Activated CD8-positive, alpha-beta T cell treated with anti-CD3 and anti-CD28 coated beads for 36 hours (primary cell): ENCODE results near the gene C18orf63. TPM values are rescaled to one million over a fixed set of nuclear protein-coding genes. Genes with fewer than 3 reads are reported as not detected.

Experiments used
- ATAC-seq: fragments of 200-7000 bp; cut with Tn5 transposase; one replicate; pipeline ENCODE4 v1.10.0; 2021; ENCODE audit warnings: mild to moderate bottlenecking, moderate library complexity
- CTCF ChIA-PET: fragments of 350-600 bp; sonication (Branson Sonifier 250); formaldehyde crosslinking; loops from one replicate; lab custom pipeline; 2021; ENCODE audit warnings: antibody characterized with exemption; lab: Charles Lee
- POLR2A ChIA-PET: fragments of 350-600 bp; sonication (Branson Sonifier 250); formaldehyde crosslinking; loops from one replicate; lab custom pipeline; 2021; ENCODE audit warnings: antibody characterized with exemption; lab: Charles Lee
- DNase-seq: peaks from one replicate; pipeline ENCODE4 v3.0.0-alpha.2; 2020
- H3K27ac Mint-ChIP-seq: one replicate; pipeline ENCODE4 v1.8.0; 2021; ENCODE audit warnings: mild to moderate bottlenecking, mixed read lengths
- H3K27me3 Mint-ChIP-seq: one replicate; pipeline ENCODE4 v1.8.0; 2021; ENCODE audit warnings: mixed read lengths
- H3K36me3 Mint-ChIP-seq: one replicate; pipeline ENCODE4 v1.8.0; 2021; ENCODE audit warnings: low read depth, mixed read lengths
- H3K4me1 Mint-ChIP-seq: one replicate; pipeline ENCODE4 v1.8.0; 2021; ENCODE audit warnings: low read depth, mixed read lengths
- H3K4me3 Mint-ChIP-seq: one replicate; pipeline ENCODE4 v1.8.0; 2021; ENCODE audit warnings: mild to moderate bottlenecking, moderate library complexity, mixed read lengths
- H3K9me3 Mint-ChIP-seq: one replicate; pipeline ENCODE4 v1.8.0; 2021; ENCODE audit warnings: mixed read lengths
- intact Hi-C: fragments of 100-400 bp; cut with micrococcal nuclease; formaldehyde crosslinking; loops from one replicate; pipeline ENCODE4 v1.10.0; 2022
- total RNA-seq, 2 experiments: library from RNA; stranded (reverse); gene quantifications; one replicate each; pipeline ENCODE4 v1.2.3, GENCODE V29; 2021
- TF ChIP-seq, protein P1 (sequence below): fragments of 200-600 bp; IDR thresholded peaks from one replicate; pipeline ENCODE4 v1.8.0; 2022; ENCODE audit warnings: antibody characterized with exemption, mild to moderate bottlenecking

Gene C18orf63
- total RNA-seq: not detected

GRCh38 chr18:74315464-74316256, at the start of gene C18orf63:
Gene C18orf63 (plus strand): TSS chr18:74315839. CDS start chr18:74317866, 2,027 bp downstream.
- ChIA-PET CTCF (no interaction called here), POLR2A (interaction anchor here (0.7 kb wide), 1 partner anchor 1721 kb away, joined by 3 read pairs; no protein-coding TSS in a partner anchor)
- Mint-ChIP-seq H3K36me3 (no peaks in the 10 kb centered on the region), H3K4me3 (no peak within 1 kb of the TSS), H3K4me1 (no peaks in the 10 kb centered on the region), H3K27me3 (peaks cover 2% of the 10 kb centered on the region), H3K27ac (no peak within 1 kb of the TSS), H3K9me3 (no peaks in the 10 kb centered on the region)
- TF ChIP-seq, protein P1, sequence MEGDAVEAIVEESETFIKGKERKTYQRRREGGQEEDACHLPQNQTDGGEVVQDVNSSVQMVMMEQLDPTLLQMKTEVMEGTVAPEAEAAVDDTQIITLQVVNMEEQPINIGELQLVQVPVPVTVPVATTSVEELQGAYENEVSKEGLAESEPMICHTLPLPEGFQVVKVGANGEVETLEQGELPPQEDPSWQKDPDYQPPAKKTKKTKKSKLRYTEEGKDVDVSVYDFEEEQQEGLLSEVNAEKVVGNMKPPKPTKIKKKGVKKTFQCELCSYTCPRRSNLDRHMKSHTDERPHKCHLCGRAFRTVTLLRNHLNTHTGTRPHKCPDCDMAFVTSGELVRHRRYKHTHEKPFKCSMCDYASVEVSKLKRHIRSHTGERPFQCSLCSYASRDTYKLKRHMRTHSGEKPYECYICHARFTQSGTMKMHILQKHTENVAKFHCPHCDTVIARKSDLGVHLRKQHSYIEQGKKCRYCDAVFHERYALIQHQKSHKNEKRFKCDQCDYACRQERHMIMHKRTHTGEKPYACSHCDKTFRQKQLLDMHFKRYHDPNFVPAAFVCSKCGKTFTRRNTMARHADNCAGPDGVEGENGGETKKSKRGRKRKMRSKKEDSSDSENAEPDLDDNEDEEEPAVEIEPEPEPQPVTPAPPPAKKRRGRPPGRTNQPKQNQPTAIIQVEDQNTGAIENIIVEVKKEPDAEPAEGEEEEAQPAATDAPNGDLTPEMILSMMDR: no peak
- DNase-seq (no peak), ATAC-seq (no peak)
- intact Hi-C loops: no loop called here

DNA sequence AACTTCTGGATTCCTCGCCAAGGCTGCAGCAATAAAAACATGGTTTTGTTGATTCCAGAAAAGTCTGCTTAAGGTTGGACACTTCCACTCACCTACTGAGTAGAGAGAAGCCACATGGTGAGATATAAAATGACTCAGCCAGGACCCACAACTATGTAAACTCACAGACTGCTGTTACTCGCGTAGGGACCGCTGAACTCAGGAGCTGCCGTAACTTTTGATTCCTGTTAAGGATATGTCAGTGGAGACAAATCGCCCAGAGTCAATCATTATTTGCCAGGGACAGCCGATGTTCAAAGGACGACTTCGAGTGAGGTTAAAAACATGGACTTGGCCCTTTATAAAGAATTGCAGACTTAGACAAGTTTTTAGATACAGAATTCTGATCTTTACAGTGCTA, 49.5 kb upstream of the C18orf63 start:
- no peak for DNase-seq
- no peak overlapping the region for H3K4me3 Mint-ChIP-seq
- no peaks in the 10 kb centered on the region for H3K9me3 Mint-ChIP-seq
- H3K4me1 Mint-ChIP-seq: peaks cover 5% of the 10 kb centered on the region
- POLR2A ChIA-PET: no interaction called here
- no peaks in the 10 kb centered on the region for H3K27me3 Mint-ChIP-seq
- TF ChIP-seq, protein P1: no peak
- CTCF ChIA-PET: no interaction called here
- intact Hi-C loops: no loop called here
- no peak for ATAC-seq
- no peak overlapping the region for H3K27ac Mint-ChIP-seq
- peaks cover 7% of the 10 kb centered on the region for H3K36me3 Mint-ChIP-seq

GRCh38 chr18:74268175-74268574, 47.5 kb upstream of the C18orf63 start:
- intact Hi-C loops: no loop called here
- POLR2A ChIA-PET: no interaction called here
- H3K27me3 Mint-ChIP-seq: no peaks in the 10 kb centered on the region
- TF ChIP-seq, protein P1: no peak
- peaks cover 7% of the 10 kb centered on the region for H3K36me3 Mint-ChIP-seq
- DNase-seq: no peak
- CTCF ChIA-PET: no interaction called here
- H3K9me3 Mint-ChIP-seq: no peaks in the 10 kb centered on the region
- ATAC-seq: no peak
- peaks cover 5% of the 10 kb centered on the region for H3K4me1 Mint-ChIP-seq
- no peak overlapping the region for H3K4me3 Mint-ChIP-seq
- H3K27ac Mint-ChIP-seq: no peak overlapping the region

- DNase-seq (no peak), ATAC-seq (no peak)
- ChIA-PET POLR2A (no interaction called here), CTCF (interaction anchor here (0.6 kb wide), 1 partner anchor 1341 kb away, joined by 3 read pairs; no protein-coding TSS in a partner anchor)
- intact Hi-C loops: no loop called here
- TF ChIP-seq, protein P1: no peak
- Mint-ChIP-seq H3K9me3 (no peaks in the 10 kb centered on the region), H3K27me3 (no peaks in the 10 kb centered on the region), H3K4me3 (no peak overlapping the region), H3K4me1 (peaks cover 5% of the 10 kb centered on the region), H3K27ac (no peak overlapping the region), H3K36me3 (peaks cover 4% of the 10 kb centered on the region)
Observed at GRCh38 chr18:74268933-74269620, 46.6 kb upstream of the C18orf63 start.

DNA sequence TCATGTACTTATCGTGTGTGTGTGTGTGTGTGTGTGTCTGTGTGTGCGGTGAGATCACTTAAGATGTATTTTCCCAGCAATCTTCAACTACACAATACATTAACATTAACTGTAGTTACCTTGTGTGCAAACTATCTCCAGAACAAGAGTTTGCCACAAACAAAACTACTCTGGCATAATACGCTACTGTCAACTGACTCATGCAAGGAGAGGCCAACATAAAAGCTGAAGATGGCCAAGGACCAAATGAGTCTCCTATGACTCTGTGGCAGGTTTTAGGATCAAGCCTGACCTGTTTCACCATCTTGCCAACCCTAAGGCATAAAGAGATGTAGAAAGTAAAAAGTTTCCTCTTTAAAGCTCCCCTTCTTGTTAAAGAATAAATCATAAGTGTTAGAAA, 44.0 kb upstream of the C18orf63 start:
- peaks cover 2% of the 10 kb centered on the region for H3K4me1 Mint-ChIP-seq
- DNase-seq (no peak), ATAC-seq (no peak)
- H3K36me3 Mint-ChIP-seq: peaks cover 4% of the 10 kb centered on the region
- ChIA-PET CTCF (no interaction called here), POLR2A (interaction anchor here (1.0 kb wide), 1 partner anchor 12 kb away, joined by 3 read pairs; no protein-coding TSS in a partner anchor)
- H3K4me3 Mint-ChIP-seq: no peak overlapping the region
- intact Hi-C loops: no loop called here
- no peak overlapping the region for H3K27ac Mint-ChIP-seq
- H3K27me3 Mint-ChIP-seq: no peaks in the 10 kb centered on the region
- TF ChIP-seq, protein P1: no peak
- no peaks in the 10 kb centered on the region for H3K9me3 Mint-ChIP-seq
